HepG2 (cell line): ENCODE data around the gene AGFG1. TPM values are rescaled to one million over a fixed set of nuclear protein-coding genes. Genes with fewer than 3 reads are reported as not detected.

ENCODE experiments used
- ATAC-seq: fragments of 200-7000 bp; cut with Tn5 transposase; 3 replicates; pipeline ENCODE4 v1.9.1; 2020; ENCODE audit warnings: mild to moderate bottlenecking, moderate library complexity
- BruUV-seq: library from RNA; stranded (reverse); fragments of 400-500 nt; replicated peaks from 2 replicates; lab custom pipeline; 2021; lab: Mats Ljungman, UMichigan
- CTCF ChIA-PET: fragments of 300-600 bp; formaldehyde crosslinking; extraction: SDS; loops from one replicate; lab custom pipeline; 2021; ENCODE audit warnings: low total read pairs, inconsistent platforms, low intra/inter-chr PET ratio; lab: Yijun Ruan, JAX
- POLR2A ChIA-PET: fragments of 350-600 bp; sonication (Branson Sonifier 250); formaldehyde crosslinking; loops from one replicate; lab custom pipeline; 2020; ENCODE audit warnings: antibody characterized with exemption, inconsistent platforms; lab: Yijun Ruan, JAX
- DNase-seq: peaks from one replicate; pipeline ENCODE4 v3.0.0-alpha.2; 2015; ENCODE audit warnings: low spot score
- FAIRE-seq: peaks from 3 replicates; lab custom pipeline; 2011; peaks lifted over from hg19 to GRCh38; lab: Jason Lieb, UNC
- H2AFZ ChIP-seq: one replicate; pipeline ENCODE4 v1.6.1; 2011; ENCODE audit warnings: low read length, inconsistent platforms
- H3K27ac ChIP-seq: fragments of 300-600 bp; 3 replicates; pipeline ENCODE4 v1.8.0; 2011; ENCODE audit warnings: mixed run types, mild to moderate bottlenecking, mixed read lengths, low read length, inconsistent platforms; ENCODE audit not compliant: insufficient read depth; ENCODE audit errors: extremely low read length
- H3K27me3 ChIP-seq, 2 experiments: fragments of 200-600 bp in 1 of 2; 2 replicates in 1 of 2; 3 replicates in 1 of 2; pipeline versions ENCODE4 v1.6.0 to v1.8.0; 2011; ENCODE audit warnings: low read length in 2 of 2, mild to moderate bottlenecking in 2 of 2, moderate library complexity in 2 of 2, inconsistent platforms in 1 of 2; ENCODE audit not compliant: insufficient read depth in 2 of 2, control insufficient read depth in 1 of 2
- H3K36me3 ChIP-seq, 2 experiments: fragments of 200-600 bp in 1 of 2; replicated peaks in 1 of 2; 2 replicates in 1 of 2; 3 replicates in 1 of 2; pipeline versions ENCODE4 v1.5.1 to v1.8.0; 2011; ENCODE audit warnings: low read length in 2 of 2, inconsistent platforms in 1 of 2; ENCODE audit not compliant: insufficient read depth in 2 of 2, control insufficient read depth in 1 of 2
- H3K4me1 ChIP-seq: 2 replicates; pipeline ENCODE4 v1.5.1; 2012; ENCODE audit warnings: low read length, inconsistent platforms; ENCODE audit not compliant: insufficient read depth
- H3K4me2 ChIP-seq: 2 replicates; pipeline ENCODE4 v1.6.0; 2011; ENCODE audit warnings: low read depth, low read length, inconsistent platforms
- H3K4me3 ChIP-seq, 3 experiments: fragments of 200-600 bp in 1 of 3; sonication (generic), shearing (Covaris generic) in 1 of 3; replicated peaks in 1 of 3; 2 replicates each; pipeline ENCODE4 v1.5.1; 2011 to 2016; ENCODE audit warnings: low read length in 3 of 3, inconsistent platforms in 2 of 3, low read depth in 2 of 3, mild to moderate bottlenecking in 2 of 3, control low read depth in 1 of 3, mixed read lengths in 1 of 3; ENCODE audit not compliant: insufficient read depth in 1 of 3
- H3K79me2 ChIP-seq: one replicate; pipeline ENCODE4 v1.6.1; 2011; ENCODE audit warnings: low read length, inconsistent platforms; ENCODE audit not compliant: insufficient read depth
- H3K9ac ChIP-seq: 2 replicates; pipeline ENCODE4 v1.6.0; 2011; ENCODE audit warnings: mild to moderate bottlenecking, low read depth, low read length, inconsistent platforms; ENCODE audit not compliant: insufficient read depth
- H3K9me3 ChIP-seq: 2 replicates; pipeline ENCODE4 v1.5.1; 2012; ENCODE audit warnings: mild to moderate bottlenecking, low read length
- H4K20me1 ChIP-seq: 2 replicates; pipeline ENCODE4 v1.6.0; 2011; ENCODE audit warnings: inconsistent platforms, mild to moderate bottlenecking, low read length, moderate library complexity; ENCODE audit not compliant: insufficient read depth
- ARID4A ChIP-seq: sonication (generic); formaldehyde crosslinking; IDR thresholded peaks from 2 replicates; pipeline ENCODE4 v1.5.0; 2020; ENCODE audit warnings: mild to moderate bottlenecking, missing genetic modification reagents, borderline replicate concordance
- ISX ChIP-seq: sonication (generic); formaldehyde crosslinking; conservative IDR thresholded peaks from 2 replicates; pipeline ENCODE4 v1.5.0; 2020; ENCODE audit warnings: missing genetic modification reagents
- MYNN ChIP-seq: sonication (generic); formaldehyde crosslinking; IDR thresholded peaks from 2 replicates; pipeline ENCODE4 v1.4.0; 2020; ENCODE audit warnings: mild to moderate bottlenecking, low read depth, missing genetic modification reagents
- ZFP62 ChIP-seq: sonication (generic); formaldehyde crosslinking; IDR thresholded peaks from 2 replicates; pipeline ENCODE4 v1.4.0; 2020; ENCODE audit warnings: missing genetic modification reagents
- ZNF101 ChIP-seq: sonication (generic); formaldehyde crosslinking; IDR thresholded peaks from 2 replicates; pipeline ENCODE4 v1.4.0; 2020; ENCODE audit warnings: mild to moderate bottlenecking, low read depth, missing genetic modification reagents, borderline replicate concordance
- ZNF296 ChIP-seq: sonication (generic); formaldehyde crosslinking; conservative IDR thresholded peaks from 2 replicates; pipeline ENCODE4 v1.5.0; 2020; ENCODE audit warnings: mild to moderate bottlenecking, missing genetic modification reagents
- ZNF549 ChIP-seq: sonication (generic); formaldehyde crosslinking; IDR thresholded peaks from 2 replicates; pipeline ENCODE4 v1.5.0; 2020; ENCODE audit warnings: missing genetic modification reagents
- ZNF589 ChIP-seq: sonication (generic); formaldehyde crosslinking; conservative IDR thresholded peaks from 2 replicates; pipeline ENCODE4 v1.8.0; 2022; ENCODE audit warnings: mild to moderate bottlenecking, moderate library complexity, missing genetic modification reagents
- ZNF687 ChIP-seq: sonication (generic); formaldehyde crosslinking; IDR thresholded peaks from 2 replicates; pipeline ENCODE4 v1.5.1; 2020; ENCODE audit warnings: mild to moderate bottlenecking, missing genetic modification reagents, moderate library complexity
- ZNF841 ChIP-seq: sonication (generic); formaldehyde crosslinking; IDR thresholded peaks from 2 replicates; pipeline ENCODE4 v1.8.1; 2023; ENCODE audit warnings: missing genetic modification reagents, borderline replicate concordance
- ZNF891 ChIP-seq: sonication (generic); formaldehyde crosslinking; IDR thresholded peaks from 2 replicates; pipeline ENCODE4 v1.5.0; 2020; ENCODE audit warnings: mild to moderate bottlenecking, missing genetic modification reagents
- WGBS: methylation state at CpG from one replicate; pipeline ENCODE4 v1.1.6; 2017; ENCODE audit warnings: low lambda C conversion rate; 5-methylcytosine and 5-hydroxymethylcytosine counted together
- in situ Hi-C: cut with HindIII; loops from 2 replicates; pipeline ENCODE4 v1.10.0; 2017; ENCODE audit warnings: low pct_unique_long_range_greater_than_20kb; ENCODE audit not compliant: extremely low pct_ligation_motif_present
- intact Hi-C: fragments of 100-400 bp; cut with micrococcal nuclease; formaldehyde crosslinking; loops from one replicate; pipeline ENCODE4 v1.10.0; 2022; ENCODE audit not compliant: unreplicated experiment
- polyA plus RNA-seq, 8 experiments: library from polyadenylated mRNA; depleted of rRNA in 3 of 8; stranded (reverse) in 7 of 8; unstranded in 1 of 8; fragments of >200 nt; fragmentation: Illumina TruSeq in 4 of 8; extraction: Trizol in 4 of 8; gene quantifications; 2 replicates each; pipeline versions ENCODE4 v1.2.1 to v1.2.3, GENCODE V29; 2011 to 2016; ENCODE audit warnings: low read depth in 4 of 8, missing spikeins in 1 of 8, mixed read lengths in 1 of 8; ENCODE audit not compliant: insufficient read depth in 1 of 8
- total RNA-seq, 5 experiments: library from RNA; depleted of rRNA; stranded (reverse); fragments of >200 nt; fragmentation: Illumina TruSeq; extraction: Trizol; gene quantifications; 2 replicates each; pipeline ENCODE4 v1.2.3, GENCODE V29; 2016; ENCODE audit warnings: low read depth in 1 of 5

The AGFG1 gene
- total and polyA plus RNA-seq, 2 of the 13 experiments (the other 11 are each of a cell fraction or from before 2014, with no cell fraction given) = 145 to 168 TPM

- 98% methylated on average over 7 of the region's 7 CpGs for WGBS
- POLR2A ChIA-PET = interaction anchor here (1.5 to 3.7 kb wide), 3 partner anchors 10 to 14 kb away, joined by 3 to 33 read pairs (median 8); no protein-coding TSS in a partner anchor
- Histone ChIP-seq H3K36me3 (no peaks in the 10 kb centered on the region), H3K4me1 (peaks cover 71% of the 10 kb centered on the region), H3K79me2 (no peaks in the 10 kb centered on the region), H2AFZ (no peak overlapping the region), H3K9me3 (no peaks in the 10 kb centered on the region), H3K4me2 (no peak overlapping the region), H4K20me1 (no peaks in the 10 kb centered on the region), H3K4me3 (no peak overlapping the region), H3K27ac (no peak overlapping the region), H3K9ac (no peak overlapping the region), H3K27me3 (no peaks in the 10 kb centered on the region)
- CTCF ChIA-PET = no interaction called here
- FAIRE-seq = no peak
- TF ChIP-seq ZNF589 (CRISPR knock-in tag) = no peak
- TF ChIP-seq ZNF891 (CRISPR knock-in tag) = no peak
- no peak for TF ChIP-seq ISX
- TF ChIP-seq ZNF687 (CRISPR knock-in tag) = no peak
- TF ChIP-seq ZFP62 (CRISPR knock-in tag) = no peak
- TF ChIP-seq ZNF549 (CRISPR knock-in tag) = no peak
- no peak for TF ChIP-seq ZNF296
- no peak for TF ChIP-seq ARID4A (CRISPR knock-in tag)
- TF ChIP-seq MYNN (CRISPR knock-in tag) = no peak
- no peak for TF ChIP-seq ZNF101
- TF ChIP-seq ZNF841 (CRISPR knock-in tag) = no peak
- no peak for DNase-seq
- intact Hi-C loops = no loop called here
- TSS peak; percentile 37 for BruUV-seq
- no peak for ATAC-seq
- in situ Hi-C loops = loop anchor here (5.0 kb wide), 1 partner anchor 58 kb away; no protein-coding TSS in a partner anchor
These were observed 7.1 kb upstream of the AGFG1 start for GRCh38 chr2:227464851-227465250.
